Tibial nerve (tissue), 4 donors: ENCODE data around the gene OSBPL3. TPM values are rescaled to one million over a fixed set of nuclear protein-coding genes. Genes with fewer than 3 reads are reported as not detected.

ENCODE experiments used
- DNase-seq, 2 donors: peaks; one replicate each; pipeline ENCODE4 v3.0.0-alpha.2; 2019; ENCODE audit warnings: low spot score in 2 of 2
- H3K27ac ChIP-seq, 4 donors: fragments of 200-600 bp; sonication (generic) in 3 of 4; one replicate each; pipeline ENCODE4 v1.5.1; 2017 to 2019; ENCODE audit warnings: mild to moderate bottlenecking in 1 of 4
- H3K27me3 ChIP-seq, 2 donors: fragments of 200-600 bp; sonication (generic) in 1 of 2; one replicate each; pipeline versions ENCODE4 v1.5.1 to v1.6.0; 2017 to 2019
- H3K36me3 ChIP-seq, 3 donors: fragments of 200-600 bp; sonication (generic); one replicate each; pipeline ENCODE4 v1.5.1; 2018 to 2019
- H3K4me1 ChIP-seq, 4 donors: fragments of 200-600 bp; sonication (generic) in 3 of 4; one replicate each; pipeline ENCODE4 v1.5.1; 2017 to 2019
- H3K4me3 ChIP-seq, 4 donors: fragments of 200-600 bp; sonication (generic) in 3 of 4; one replicate each; pipeline ENCODE4 v1.5.1; 2017 to 2019; ENCODE audit warnings: mild to moderate bottlenecking in 1 of 4, moderate library complexity in 1 of 4
- H3K9me3 ChIP-seq, 4 donors: fragments of 200-600 bp; sonication (generic) in 3 of 4; one replicate each; pipeline ENCODE4 v1.5.1; 2017 to 2019
- CTCF ChIP-seq, 5 experiments: fragments of 200-600 bp in 3 of 5; fragments of 450-650 bp in 2 of 5; sonication (generic) in 3 of 5; IDR thresholded peaks; one replicate each; pipeline ENCODE4 v1.5.1; 2016 to 2019; ENCODE audit warnings: antibody characterized with exemption in 5 of 5, mild to moderate bottlenecking in 3 of 5, moderate library complexity in 2 of 5
- EP300 ChIP-seq, 2 donors: sonication (generic); formaldehyde crosslinking; IDR thresholded peaks; one replicate each; pipeline ENCODE4 v1.6.1; 2017; ENCODE audit warnings: antibody characterized with exemption in 2 of 2, mild to moderate bottlenecking in 1 of 2
- POLR2A ChIP-seq, 2 donors: fragments of 450-650 bp; IDR thresholded peaks; one replicate each; pipeline ENCODE4 v1.6.1; 2017; ENCODE audit warnings: antibody characterized with exemption in 2 of 2, mild to moderate bottlenecking in 2 of 2, moderate library complexity in 2 of 2
- WGBS, 2 donors: methylation state at CpG; one replicate each; pipeline ENCODE4 v1.1.5; 2018; 5-methylcytosine and 5-hydroxymethylcytosine counted together
- total RNA-seq, 4 donors: library from RNA; depleted of rRNA; stranded (reverse); fragments of >200 nt; gene quantifications; one replicate each; pipeline ENCODE4 v1.1.0, GENCODE V29; 2016

Gene OSBPL3
- total RNA-seq, 4 donors from 2014 or later: 1.6 to 7.3 (median 5.3) TPM

DNA sequence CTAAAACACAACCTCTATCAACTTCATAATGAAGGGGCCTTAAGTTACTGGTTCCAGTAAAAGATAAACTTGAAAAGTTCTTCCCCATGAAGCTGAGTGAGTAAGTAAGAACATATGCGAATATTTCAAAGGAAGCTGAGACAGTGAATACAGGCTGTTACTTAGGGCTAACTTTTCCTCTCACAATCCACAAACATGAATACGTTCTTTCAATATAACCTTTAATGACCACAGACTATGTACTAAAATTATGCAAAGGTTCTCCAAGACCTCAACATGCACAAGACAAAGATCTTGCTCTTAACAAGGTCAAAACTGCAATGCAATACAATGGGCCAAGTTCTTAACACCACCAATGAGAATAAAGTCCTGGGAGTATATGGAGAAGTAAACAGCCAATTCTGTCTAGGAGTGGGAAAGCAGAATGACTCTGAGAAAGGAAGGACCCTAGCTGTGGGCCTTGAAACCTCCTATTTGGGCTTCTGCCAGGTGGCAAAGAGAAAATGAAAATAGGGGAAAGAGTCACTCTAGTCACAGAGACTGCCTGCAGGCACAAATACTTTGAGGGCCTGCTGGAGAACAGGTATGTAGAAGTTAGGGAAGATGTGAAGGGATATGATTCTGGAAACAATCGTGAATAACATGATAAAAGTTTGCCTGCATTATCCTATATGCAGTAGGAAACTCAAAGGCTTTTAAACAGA, 43.7 kb downstream of the OSBPL3 start:
- no peaks in the 10 kb centered on the region for H3K9me3 ChIP-seq
- no peaks in the 10 kb centered on the region for H3K27me3 ChIP-seq
- H3K4me1 ChIP-seq: no peaks in the 10 kb centered on the region
- no peak for DNase-seq
- 68 to 76% methylated on average over 3 of the region's 3 CpGs for WGBS, 2 donors
- H3K27ac ChIP-seq: no peak overlapping the region
- TF ChIP-seq POLR2A (IDR thresholded peaks at IDR 0.05) (no peak), CTCF (IDR thresholded peaks at IDR 0.05) (no peak), EP300 (IDR thresholded peaks at IDR 0.05) (no peak)
- no peaks in the 10 kb centered on the region for H3K36me3 ChIP-seq
- no peak overlapping the region for H3K4me3 ChIP-seq

- Histone ChIP-seq H3K27me3 (no peaks in the 10 kb centered on the region), H3K27ac (no peak overlapping the region), H3K9me3 (no peaks in the 10 kb centered on the region), H3K4me3 (no peak overlapping the region), H3K4me1 (no peaks in the 10 kb centered on the region), H3K36me3 (no peaks in the 10 kb centered on the region)
- WGBS, 2 donors: 90% methylated on average over 2 of the region's 2 CpGs
- no peak for TF ChIP-seq POLR2A (IDR thresholded peaks at IDR 0.05)
- no peak for TF ChIP-seq EP300 (IDR thresholded peaks at IDR 0.05)
- no peak for TF ChIP-seq CTCF (IDR thresholded peaks at IDR 0.05)
- no peak for DNase-seq
Observed at GRCh38 chr7:24933298-24933697, 46.7 kb downstream of the OSBPL3 start.

DNA sequence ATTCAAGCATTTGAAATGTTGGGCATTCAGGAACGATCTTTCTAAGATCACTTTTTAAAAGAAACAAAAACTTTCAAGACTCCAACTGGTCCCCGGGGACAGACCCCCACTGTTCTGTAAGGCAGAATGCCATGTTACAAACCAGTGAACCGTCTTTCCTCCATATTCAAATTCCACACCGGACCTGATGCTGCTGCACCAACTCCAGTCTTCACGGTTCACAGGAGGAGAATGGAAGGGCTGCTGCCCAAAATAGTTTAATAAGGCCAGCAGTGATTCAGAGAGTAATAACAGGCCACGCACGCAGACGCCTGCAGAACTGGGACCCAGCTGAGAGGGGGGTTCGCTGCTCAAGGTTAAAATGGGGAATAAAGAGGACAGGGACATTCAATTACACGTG, 47.2 kb downstream of the OSBPL3 start:
- DNase-seq: no peak
- no peaks in the 10 kb centered on the region for H3K4me1 ChIP-seq
- H3K27ac ChIP-seq: no peak overlapping the region
- no peaks in the 10 kb centered on the region for H3K27me3 ChIP-seq
- no peaks in the 10 kb centered on the region for H3K36me3 ChIP-seq
- 78 to 80% methylated on average over 10 of the region's 10 CpGs for WGBS, 2 donors
- TF ChIP-seq CTCF (IDR thresholded peaks at IDR 0.05) (no peak), EP300 (IDR thresholded peaks at IDR 0.05) (no peak), POLR2A (IDR thresholded peaks at IDR 0.05) (no peak)
- no peak overlapping the region for H3K4me3 ChIP-seq
- no peaks in the 10 kb centered on the region for H3K9me3 ChIP-seq

DNA sequence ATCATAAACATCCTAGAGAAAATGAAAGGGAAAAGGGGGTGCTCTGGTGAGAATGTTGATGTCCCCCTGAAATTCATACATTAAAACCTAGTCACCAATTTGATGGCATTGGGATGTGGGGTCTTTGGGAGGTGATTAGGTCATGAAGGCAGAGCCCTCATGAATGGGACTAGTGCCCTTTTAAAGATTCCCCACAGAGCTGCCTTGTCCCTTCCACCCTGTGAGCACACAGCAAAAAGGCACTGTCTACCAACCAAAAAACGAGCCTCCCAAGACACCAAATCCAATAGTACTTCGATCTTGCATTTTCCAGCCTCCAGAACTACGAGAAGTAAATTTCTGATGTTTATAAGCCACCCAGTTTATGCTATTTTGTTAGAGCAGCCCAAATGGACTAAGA, 47.6 kb downstream of the OSBPL3 start:
- DNase-seq: no peak
- no peaks in the 10 kb centered on the region for H3K27me3 ChIP-seq
- WGBS, 2 donors: 80 to 86% methylated on average over 3 of the region's 3 CpGs
- no peak overlapping the region for H3K4me3 ChIP-seq
- no peak overlapping the region for H3K27ac ChIP-seq
- H3K9me3 ChIP-seq: no peaks in the 10 kb centered on the region
- no peaks in the 10 kb centered on the region for H3K36me3 ChIP-seq
- H3K4me1 ChIP-seq: no peaks in the 10 kb centered on the region
- TF ChIP-seq CTCF (IDR thresholded peaks at IDR 0.05) (no peak), EP300 (IDR thresholded peaks at IDR 0.05) (no peak), POLR2A (IDR thresholded peaks at IDR 0.05) (no peak)

- TF ChIP-seq EP300 (IDR thresholded peaks at IDR 0.05) (no peak), CTCF (IDR thresholded peaks at IDR 0.05) (no peak), POLR2A (IDR thresholded peaks at IDR 0.05) (no peak)
- WGBS, 2 donors: 88 to 94% methylated on average over 3 of the region's 3 CpGs
Observed at GRCh38 chr7:24931844-24932243, 48.1 kb downstream of the OSBPL3 start.

More at GRCh38 chr7:24931844-24932243, 48.1 kb downstream of the OSBPL3 start:
- H3K9me3 ChIP-seq: no peaks in the 10 kb centered on the region
- H3K36me3 ChIP-seq: no peaks in the 10 kb centered on the region
- H3K4me3 ChIP-seq: no peak overlapping the region
- no peak overlapping the region for H3K27ac ChIP-seq
- H3K27me3 ChIP-seq: no peaks in the 10 kb centered on the region
- no peak for DNase-seq
- no peaks in the 10 kb centered on the region for H3K4me1 ChIP-seq
